ENCODE measurements around the gene HS6ST2. TPM values are rescaled to one million over a fixed set of nuclear protein-coding genes. Genes with fewer than 3 reads are reported as not detected.

HS6ST2 gene
- total RNA-seq, 1 experiment from 2014 or later: 65.6 TPM

DNA sequence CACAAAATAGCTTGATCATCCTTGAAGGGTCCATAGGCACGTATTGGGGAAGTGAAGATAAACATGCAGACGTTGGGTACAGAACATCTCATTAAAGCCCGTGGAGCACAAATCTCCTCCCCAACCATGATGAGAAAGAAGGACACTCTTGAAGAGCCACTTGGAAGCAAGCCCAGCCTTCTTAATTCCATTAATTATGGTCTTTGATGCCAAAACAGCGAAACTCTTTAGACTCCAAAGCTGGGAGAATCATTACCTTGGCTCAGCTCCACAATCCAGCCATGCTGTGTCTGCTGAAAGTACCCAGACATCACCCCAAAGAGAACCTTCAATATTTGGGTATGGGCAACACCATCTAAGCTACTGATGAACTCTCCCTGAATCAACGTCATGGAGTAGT lies 300.6 kb downstream of the HS6ST2 start:
- Histone ChIP-seq H3K4me1 (no peaks in the 10 kb centered on the region), H3K27me3 (no peaks in the 10 kb centered on the region), H3K4me3 (no peak overlapping the region), H3K27ac (no peak overlapping the region), H3K9me3 (replicated peaks) (no peaks in the 10 kb centered on the region), H3K36me3 (no peaks in the 10 kb centered on the region)
- DNase-seq: no peak

DNA sequence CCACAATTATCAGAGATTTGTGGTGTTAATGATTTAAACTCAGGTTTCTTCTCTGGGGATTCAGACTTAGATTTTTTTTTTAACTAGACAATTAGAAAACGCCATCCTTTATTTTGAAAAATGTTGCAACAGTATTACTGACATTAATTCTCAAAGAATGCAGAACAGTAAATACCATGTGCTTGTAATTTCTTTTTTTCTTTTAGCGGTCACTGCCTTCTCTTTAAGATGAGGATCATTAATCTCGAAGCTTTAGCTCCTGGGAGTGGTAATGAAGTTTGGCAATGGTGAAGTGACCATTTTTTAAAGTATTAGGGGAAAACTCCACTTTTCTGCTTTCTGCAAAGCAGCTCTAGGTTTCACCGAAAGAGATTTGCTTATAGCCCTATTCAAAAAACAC lies 305.6 kb downstream of the HS6ST2 start:
- no peaks in the 10 kb centered on the region for H3K27me3 ChIP-seq
- H3K27ac ChIP-seq: no peak overlapping the region
- H3K4me1 ChIP-seq: no peaks in the 10 kb centered on the region
- no peaks in the 10 kb centered on the region for H3K9me3 ChIP-seq (replicated peaks)
- no peak for DNase-seq
- no peaks in the 10 kb centered on the region for H3K36me3 ChIP-seq
- no peak overlapping the region for H3K4me3 ChIP-seq

DNA sequence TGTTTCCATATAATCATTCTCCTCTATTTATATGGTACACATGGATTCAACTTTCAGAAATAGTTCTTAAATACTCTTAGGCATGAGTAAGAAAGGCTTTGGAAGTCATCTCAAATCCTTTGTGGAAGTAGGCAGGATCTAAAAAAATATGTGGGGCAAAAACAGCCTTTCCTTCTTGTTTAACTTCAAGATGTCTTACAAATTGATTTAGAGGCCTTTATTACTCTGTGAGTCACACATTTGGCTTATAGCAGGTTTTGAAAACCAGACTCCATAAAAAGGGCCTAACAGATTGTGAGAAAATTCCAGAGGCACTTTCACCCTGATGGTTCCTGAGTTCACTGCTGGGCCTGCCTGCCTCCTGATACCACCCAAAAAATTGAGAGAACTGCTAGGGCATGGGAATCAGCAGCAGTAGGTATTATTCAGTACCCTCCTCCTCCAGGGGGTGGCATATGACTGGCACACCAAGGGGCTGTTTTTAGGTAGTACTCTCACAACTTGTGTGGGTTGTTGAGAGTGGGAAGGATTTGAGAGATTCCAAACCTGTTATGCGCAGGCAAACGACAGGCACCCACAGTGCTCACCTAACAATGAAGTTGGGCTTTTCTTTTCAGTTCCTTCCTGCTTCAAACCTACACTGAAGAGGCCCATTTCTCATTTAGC lies 306.9 kb downstream of the HS6ST2 start:
- Histone ChIP-seq H3K4me1 (no peaks in the 10 kb centered on the region), H3K4me3 (no peak overlapping the region), H3K27ac (no peak overlapping the region), H3K9me3 (replicated peaks) (no peaks in the 10 kb centered on the region), H3K27me3 (no peaks in the 10 kb centered on the region), H3K36me3 (no peaks in the 10 kb centered on the region)
- no peak for DNase-seq

DNA sequence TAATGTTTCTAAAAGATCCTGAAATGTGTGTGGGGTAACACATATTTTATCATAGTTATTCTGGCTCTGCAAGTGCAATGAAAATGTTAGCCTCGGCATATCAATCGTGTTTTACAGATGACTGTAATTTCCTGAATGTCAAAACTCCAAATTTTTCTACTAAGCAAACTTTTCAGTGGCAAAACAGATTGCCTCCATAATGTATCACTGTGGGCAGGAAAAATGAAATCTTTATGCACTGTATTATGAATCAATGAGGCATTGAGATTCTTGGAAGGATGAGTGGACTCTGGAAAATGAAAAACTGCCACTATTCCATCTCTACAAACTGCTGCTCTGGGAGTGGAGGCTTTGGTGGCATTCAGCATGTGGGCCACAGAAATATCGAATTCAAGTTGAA lies 309.5 kb downstream of the HS6ST2 start:
- Histone ChIP-seq H3K4me1 (no peaks in the 10 kb centered on the region), H3K9me3 (replicated peaks) (no peaks in the 10 kb centered on the region), H3K27ac (no peak overlapping the region), H3K27me3 (no peaks in the 10 kb centered on the region), H3K4me3 (no peak overlapping the region), H3K36me3 (no peaks in the 10 kb centered on the region)
- no peak for DNase-seq

DNA sequence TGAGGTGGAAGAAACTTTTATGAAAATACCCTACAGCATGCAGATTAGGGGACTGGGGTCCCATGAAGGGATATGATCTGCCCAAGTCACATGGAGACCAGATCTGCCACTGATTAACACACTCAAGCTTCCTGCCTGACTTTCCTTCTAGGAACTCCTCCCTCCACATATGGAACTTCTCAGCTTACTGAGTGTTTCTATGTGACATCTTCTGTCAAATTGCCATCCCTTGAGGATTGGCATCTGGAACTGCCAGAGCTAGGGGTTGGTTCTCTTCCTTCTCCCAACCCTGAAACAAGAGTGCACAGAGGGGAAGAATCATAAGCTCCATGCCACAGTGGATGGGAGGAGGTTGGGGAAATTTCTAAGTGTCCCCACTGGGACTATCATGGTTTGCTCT lies 319.0 kb downstream of the HS6ST2 start:
- H3K9me3 ChIP-seq (replicated peaks): no peaks in the 10 kb centered on the region
- no peaks in the 10 kb centered on the region for H3K4me1 ChIP-seq
- no peak overlapping the region for H3K4me3 ChIP-seq
- no peak for DNase-seq
- H3K27me3 ChIP-seq: no peaks in the 10 kb centered on the region
- H3K36me3 ChIP-seq: no peaks in the 10 kb centered on the region
- no peak overlapping the region for H3K27ac ChIP-seq

DNA sequence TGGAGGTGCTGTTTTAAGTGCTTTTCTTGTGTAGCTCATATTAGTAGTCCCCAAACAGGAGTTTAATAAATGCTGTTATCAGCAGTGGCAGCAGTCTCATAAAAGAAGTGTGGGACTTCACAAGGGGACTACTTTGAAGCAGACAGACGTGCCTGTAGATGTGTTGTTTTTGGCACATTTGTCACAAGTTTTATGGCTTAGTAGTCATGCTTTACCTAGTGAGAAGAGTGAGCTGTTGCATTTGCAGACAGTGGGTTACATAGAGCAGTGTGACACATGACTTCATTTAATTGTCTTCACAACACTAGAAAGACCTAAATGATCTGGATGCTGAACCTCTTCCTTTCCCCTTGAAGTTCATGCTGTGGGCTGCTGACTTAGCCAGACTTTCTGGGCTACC lies 320.1 kb downstream of the HS6ST2 start:
- Histone ChIP-seq H3K27ac (no peak overlapping the region), H3K36me3 (no peaks in the 10 kb centered on the region), H3K9me3 (replicated peaks) (no peaks in the 10 kb centered on the region), H3K4me1 (no peaks in the 10 kb centered on the region), H3K4me3 (no peak overlapping the region), H3K27me3 (no peaks in the 10 kb centered on the region)
- DNase-seq: no peak

DNA sequence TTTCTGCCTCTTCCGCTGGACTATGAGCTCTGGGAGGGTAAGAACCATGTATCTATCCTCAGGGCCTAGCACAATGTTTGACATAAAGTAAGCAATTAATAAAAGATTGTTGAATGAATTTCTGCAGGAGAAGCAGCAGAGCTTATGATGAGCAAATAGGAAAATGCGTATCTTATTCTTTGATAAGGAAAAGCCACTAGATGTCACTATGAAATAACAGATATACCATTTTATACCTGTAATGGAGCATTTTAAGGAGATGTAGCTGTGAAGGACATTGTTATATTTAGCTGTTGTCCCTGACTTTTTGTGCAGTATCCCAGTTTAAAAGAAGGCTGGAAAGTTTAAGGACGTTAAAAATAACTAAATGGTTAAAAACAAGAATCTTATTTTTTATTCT lies 322.3 kb downstream of the HS6ST2 start:
- Histone ChIP-seq H3K4me3 (no peak overlapping the region), H3K36me3 (no peaks in the 10 kb centered on the region), H3K4me1 (no peaks in the 10 kb centered on the region), H3K9me3 (replicated peaks) (no peaks in the 10 kb centered on the region), H3K27ac (no peak overlapping the region), H3K27me3 (no peaks in the 10 kb centered on the region)
- DNase-seq: no peak

DNA sequence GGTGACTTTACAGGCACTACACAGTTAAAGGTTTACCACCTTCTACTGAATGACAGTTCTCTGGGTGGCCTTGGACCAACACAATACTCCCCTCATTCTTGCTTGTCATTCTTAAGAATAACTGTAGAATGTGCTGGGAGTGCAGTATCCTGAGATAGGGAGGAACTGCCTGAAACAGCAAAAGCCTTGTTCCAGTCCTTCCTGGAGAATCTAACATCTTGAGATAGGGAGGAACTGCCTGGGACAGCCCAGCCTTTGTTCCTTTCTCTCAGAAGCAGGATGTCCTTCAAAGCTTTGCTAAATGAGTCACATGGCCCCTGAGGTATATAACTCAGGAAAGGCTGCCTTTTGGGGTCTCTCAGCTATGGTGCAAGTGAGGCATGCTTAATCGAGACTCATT lies 323.9 kb downstream of the HS6ST2 start:
- Histone ChIP-seq H3K27me3 (no peaks in the 10 kb centered on the region), H3K4me1 (no peaks in the 10 kb centered on the region), H3K36me3 (no peaks in the 10 kb centered on the region), H3K27ac (no peak overlapping the region), H3K4me3 (no peak overlapping the region), H3K9me3 (replicated peaks) (no peaks in the 10 kb centered on the region)
- DNase-seq: no peak

DNA sequence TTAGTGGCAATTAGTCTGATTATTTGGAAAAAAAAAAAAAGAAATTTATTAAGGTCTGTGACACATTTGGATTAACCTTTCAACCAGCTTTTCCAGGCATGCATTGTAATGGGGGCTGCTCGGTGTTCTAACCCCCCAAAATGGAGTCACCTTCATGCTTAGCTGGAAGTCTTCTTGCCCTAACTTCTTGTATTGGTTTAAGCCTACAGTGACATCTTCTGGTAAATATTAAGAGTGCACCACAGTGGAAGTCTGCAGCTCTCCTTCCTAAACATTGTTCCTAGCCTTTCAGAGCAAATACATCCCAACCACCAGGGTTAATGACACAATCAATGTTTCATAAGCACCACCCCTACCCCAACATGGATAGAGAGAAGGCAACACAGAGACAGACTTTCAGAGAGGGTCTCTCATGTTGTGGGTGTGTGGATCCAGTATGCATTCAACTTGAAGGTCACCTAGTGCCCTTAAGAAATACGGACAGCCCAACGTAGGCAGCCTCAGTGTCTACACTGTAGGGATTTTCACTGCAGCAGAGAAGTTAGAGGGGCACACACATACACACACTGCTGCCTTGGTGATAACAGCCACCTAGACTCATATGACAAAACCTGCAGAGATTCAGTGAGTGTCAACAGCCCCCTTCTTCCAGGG lies 326.7 kb downstream of the HS6ST2 start:
- H3K36me3 ChIP-seq: no peaks in the 10 kb centered on the region
- H3K27ac ChIP-seq: no peak overlapping the region
- H3K4me1 ChIP-seq: no peaks in the 10 kb centered on the region
- H3K27me3 ChIP-seq: no peaks in the 10 kb centered on the region
- no peak overlapping the region for H3K4me3 ChIP-seq
- peak in 1 of 2 experiments; percentile 31 for DNase-seq
- no peaks in the 10 kb centered on the region for H3K9me3 ChIP-seq (replicated peaks)

DNA sequence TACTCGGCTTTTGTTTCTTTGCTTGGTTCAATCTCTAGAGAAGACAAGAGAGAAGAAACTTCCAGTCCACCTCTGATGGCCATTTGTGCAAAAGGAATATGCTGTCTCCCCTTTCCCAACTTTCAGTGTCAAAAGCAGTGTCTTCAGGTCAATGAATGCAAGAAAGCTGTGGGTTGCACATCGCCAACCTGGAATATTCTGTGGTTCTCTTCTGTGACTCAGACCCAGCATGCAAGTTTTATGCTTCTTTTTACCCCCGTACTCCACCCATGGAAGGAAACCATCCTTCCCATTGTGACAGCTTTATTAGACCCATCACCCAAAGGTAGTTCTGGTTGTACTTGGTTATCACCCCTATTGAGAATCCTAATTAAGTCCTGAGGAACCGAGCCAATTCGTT lies 334.0 kb downstream of the HS6ST2 start:
- H3K27ac ChIP-seq: no peak overlapping the region
- H3K36me3 ChIP-seq: no peaks in the 10 kb centered on the region
- no peak for DNase-seq
- no peaks in the 10 kb centered on the region for H3K9me3 ChIP-seq (replicated peaks)
- no peaks in the 10 kb centered on the region for H3K27me3 ChIP-seq
- no peaks in the 10 kb centered on the region for H3K4me1 ChIP-seq
- H3K4me3 ChIP-seq: no peak overlapping the region

DNA sequence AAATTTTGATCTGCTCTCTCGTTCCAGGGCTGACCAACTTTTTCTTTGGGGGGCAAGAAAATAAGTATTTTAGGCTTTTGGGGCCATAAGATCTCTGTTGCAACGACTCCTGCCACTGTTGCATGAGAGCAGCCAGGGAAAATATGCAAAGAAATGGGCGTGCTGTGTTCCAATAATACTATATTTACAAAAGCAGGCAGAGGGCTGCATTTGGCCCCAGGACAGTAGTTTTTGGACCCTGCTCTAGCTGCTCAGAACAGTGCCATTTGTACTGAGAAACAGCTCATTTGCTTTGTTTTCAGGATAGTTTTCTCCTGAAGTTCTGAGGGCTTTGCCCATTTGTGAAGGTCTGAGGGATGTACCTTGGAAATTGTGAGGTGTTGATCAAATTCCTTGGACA lies 334.5 kb downstream of the HS6ST2 start:
- Histone ChIP-seq H3K4me1 (no peaks in the 10 kb centered on the region), H3K4me3 (no peak overlapping the region), H3K9me3 (replicated peaks) (no peaks in the 10 kb centered on the region), H3K27ac (no peak overlapping the region), H3K27me3 (no peaks in the 10 kb centered on the region), H3K36me3 (no peaks in the 10 kb centered on the region)
- no peak for DNase-seq

DNA sequence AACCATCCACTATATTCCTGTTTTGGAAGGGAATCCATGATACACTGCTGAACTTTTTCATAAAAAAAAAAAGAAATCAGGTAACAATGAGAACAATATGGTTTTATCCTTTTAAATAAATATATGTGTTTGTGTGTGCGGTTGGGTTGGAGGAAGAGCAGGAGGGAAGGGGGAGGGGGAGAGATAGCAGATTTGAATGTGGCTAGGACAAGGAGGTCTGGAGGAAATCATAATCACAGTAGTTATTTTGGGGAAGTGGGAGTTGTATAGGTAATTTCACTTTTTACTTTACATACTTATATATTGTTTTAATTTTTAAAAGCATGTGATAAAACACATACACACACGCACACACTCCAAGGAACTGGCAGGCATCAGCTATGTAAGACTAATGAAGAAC lies 335.1 kb downstream of the HS6ST2 start:
- H3K9me3 ChIP-seq (replicated peaks): no peaks in the 10 kb centered on the region
- no peak for DNase-seq
- H3K4me1 ChIP-seq: no peaks in the 10 kb centered on the region
- no peak overlapping the region for H3K27ac ChIP-seq
- H3K4me3 ChIP-seq: no peak overlapping the region
- H3K36me3 ChIP-seq: no peaks in the 10 kb centered on the region
- H3K27me3 ChIP-seq: no peaks in the 10 kb centered on the region

DNA sequence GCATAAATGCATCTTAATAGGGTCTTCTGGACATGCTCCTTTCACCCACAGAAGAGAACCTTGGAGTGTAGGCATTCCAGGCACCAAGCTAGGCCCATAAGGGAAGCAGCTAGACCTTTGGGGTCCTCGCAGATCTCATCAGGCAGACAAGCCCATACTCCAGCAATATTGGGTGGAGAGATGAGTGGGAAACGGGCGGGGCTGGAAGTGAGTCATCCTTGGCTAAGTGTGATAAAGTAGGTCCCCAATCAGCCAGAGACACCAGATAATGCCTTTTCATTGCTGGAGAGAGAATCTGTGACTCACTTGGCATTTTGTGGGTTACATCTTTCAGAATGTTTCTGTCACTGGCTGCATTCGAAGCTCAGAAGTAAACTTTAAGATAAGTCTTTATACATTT lies 336.3 kb downstream of the HS6ST2 start:
- Histone ChIP-seq H3K9me3 (replicated peaks) (no peaks in the 10 kb centered on the region), H3K36me3 (no peaks in the 10 kb centered on the region), H3K4me1 (no peaks in the 10 kb centered on the region), H3K4me3 (no peak overlapping the region), H3K27me3 (no peaks in the 10 kb centered on the region), H3K27ac (no peak overlapping the region)
- peak; percentile 10 to 20 for DNase-seq

DNA sequence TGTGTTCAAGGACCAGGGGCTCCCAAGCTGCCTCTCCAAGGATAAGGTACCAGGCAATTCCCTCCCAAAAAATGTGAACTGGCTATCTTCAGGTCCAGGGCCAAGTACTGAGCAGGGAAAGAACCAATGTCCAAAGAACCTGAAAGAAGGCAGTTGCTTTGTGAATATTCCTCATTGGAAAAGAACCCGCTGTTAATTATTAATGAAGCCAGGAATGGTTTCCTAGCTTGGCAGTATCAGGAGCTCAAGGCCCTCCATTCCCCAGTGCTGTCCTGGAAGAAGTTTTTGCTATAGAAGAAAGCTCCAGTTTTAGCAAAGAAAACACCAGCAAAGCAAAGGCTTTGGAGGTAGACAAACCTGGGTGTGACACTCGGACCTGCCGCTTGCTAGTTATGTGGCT lies 339.6 kb downstream of the HS6ST2 start:
- Histone ChIP-seq H3K36me3 (no peaks in the 10 kb centered on the region), H3K4me1 (no peaks in the 10 kb centered on the region), H3K27me3 (no peaks in the 10 kb centered on the region), H3K9me3 (replicated peaks) (no peaks in the 10 kb centered on the region), H3K27ac (no peak overlapping the region), H3K4me3 (no peak overlapping the region)
- DNase-seq: no peak

DNA sequence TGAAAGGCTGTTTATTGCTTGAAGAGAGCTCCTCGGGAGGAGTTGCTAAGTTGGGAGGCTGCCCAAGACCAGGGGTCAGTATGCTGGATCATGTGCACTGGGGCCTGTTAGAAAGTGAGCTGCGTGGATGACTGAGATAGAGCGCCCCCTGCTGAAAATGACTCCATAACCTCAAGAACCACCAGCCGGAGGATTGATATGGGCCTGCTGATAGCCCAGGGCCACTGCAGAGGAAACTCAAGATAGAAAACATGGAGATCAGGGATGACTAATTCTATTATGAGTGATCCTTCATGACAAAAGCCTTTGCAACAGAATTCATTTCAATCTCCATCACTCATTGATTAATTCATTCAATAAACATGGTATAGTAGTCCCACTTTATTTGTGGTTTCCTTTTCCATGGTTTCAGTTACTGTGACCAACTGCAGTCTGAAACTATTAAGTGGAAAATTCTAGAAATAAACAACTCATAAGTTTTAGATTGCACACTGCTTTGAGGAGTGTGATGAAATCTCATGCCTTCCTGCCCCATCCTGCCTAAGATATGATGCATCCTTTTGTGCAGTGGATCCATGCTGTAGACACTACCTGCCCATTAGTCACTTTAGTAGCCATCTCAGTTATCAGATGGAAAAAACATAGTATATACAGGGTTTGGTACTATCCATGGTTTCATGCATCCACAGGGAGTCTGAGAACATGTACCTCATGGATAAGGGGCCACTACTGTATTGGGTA lies 342.9 kb downstream of the HS6ST2 start:
- no peaks in the 10 kb centered on the region for H3K36me3 ChIP-seq
- DNase-seq: peak; percentile 27 to 61
- no peaks in the 10 kb centered on the region for H3K4me1 ChIP-seq
- no peaks in the 10 kb centered on the region for H3K27me3 ChIP-seq
- H3K4me3 ChIP-seq: no peak overlapping the region
- H3K9me3 ChIP-seq (replicated peaks): no peaks in the 10 kb centered on the region
- H3K27ac ChIP-seq: no peak overlapping the region
